GM19043 (cell line): ENCODE results near the gene RAB8B.
"Not testable (repeated sequence)": the region's sequence is repeated elsewhere in the genome, so short reads cannot be mapped to it uniquely, and the experiment has no call there.

Experiments used
- ATAC-seq: cut with Tn5 transposase; IDR thresholded peaks from one replicate; pipeline ENCODE4 v1.9.1; 2021; ENCODE audit warnings: low read depth; ENCODE audit not compliant: unreplicated experiment

The RAB8B gene

GRCh38 chr15:63233667-63234423 is 44.4 kb downstream of the RAB8B start:
- no peak for ATAC-seq

- ATAC-seq, result no peak
Observed at GRCh38 chr15:63234451-63234870, 45.1 kb downstream of the RAB8B start.

GRCh38 chr15:63236272-63236671 is 46.9 kb downstream of the RAB8B start:
- no peak for ATAC-seq

- not testable (repeated sequence) for ATAC-seq
Observed at GRCh38 chr15:63237086-63237485, 47.7 kb downstream of the RAB8B start.

- ATAC-seq, result no peak
Observed at GRCh38 chr15:63238171-63238570, 48.8 kb downstream of the RAB8B start.

- no peak for ATAC-seq
Observed at GRCh38 chr15:63238796-63239195, 49.4 kb downstream of the RAB8B start.

GRCh38 chr15:63240109-63240508 is 50.7 kb downstream of the RAB8B start:
- ATAC-seq, result no peak

- ATAC-seq, result no peak
Observed at GRCh38 chr15:63241316-63241715, 51.9 kb downstream of the RAB8B start.

GRCh38 chr15:63243101-63243500 is 53.7 kb downstream of the RAB8B start:
- no peak for ATAC-seq

GRCh38 chr15:63243776-63244175 is 54.4 kb downstream of the RAB8B start:
- no peak for ATAC-seq

GRCh38 chr15:63244399-63244798 is 55.0 kb downstream of the RAB8B start:
- no peak for ATAC-seq

- no peak for ATAC-seq
Observed at GRCh38 chr15:63244976-63245645, 55.7 kb downstream of the RAB8B start.

GRCh38 chr15:63246691-63247469 is 57.5 kb downstream of the RAB8B start:
- no peak for ATAC-seq

GRCh38 chr15:63250312-63250965 is 61.0 kb downstream of the RAB8B start:
- ATAC-seq, result no peak

- no peak for ATAC-seq
Observed at GRCh38 chr15:63251701-63252100, 62.3 kb downstream of the RAB8B start.

GRCh38 chr15:63252292-63252691 is 62.9 kb downstream of the RAB8B start:
- no peak for ATAC-seq

GRCh38 chr15:63254991-63255390 is 65.6 kb downstream of the RAB8B start:
- ATAC-seq, result no peak

- no peak for ATAC-seq
Observed at GRCh38 chr15:63255489-63255990, 66.1 kb downstream of the RAB8B start.

GRCh38 chr15:63256433-63257274 is 67.2 kb downstream of the RAB8B start:
- ATAC-seq, result no peak

GRCh38 chr15:63258658-63259057 is 69.3 kb downstream of the RAB8B start:
- no peak for ATAC-seq
